Measurements from ENCODE around the gene TMEM126B. TPM values are rescaled to one million over a fixed set of nuclear protein-coding genes. Genes with fewer than 3 reads are reported as not detected.

TMEM126B gene
- total and polyA plus RNA-seq, 2 experiments from 2014 or later, result 39.5 to 98.2 TPM

GRCh38 chr11:85634747-85635146 lies 6.4 kb downstream of the TMEM126B start:
- Histone ChIP-seq H3K27ac (no peak overlapping the region), H3K4me3 (no peak overlapping the region), H3K4me1 (ENCODE audit: low read depth) (no peaks in the 10 kb centered on the region), H3K9me3 (ENCODE audit: low read depth) (no peaks in the 10 kb centered on the region), H3K27me3 (no peaks in the 10 kb centered on the region), H3K36me3 (peaks cover 16% of the 10 kb centered on the region)
- TF ChIP-seq CTCF (IDR thresholded peaks at IDR 0.05; ENCODE audit: low read depth, low read length), result no peak
- DNase-seq (ENCODE audit: low read depth in 1 of 2, low spot score in 1 of 2), result no peak

DNA sequence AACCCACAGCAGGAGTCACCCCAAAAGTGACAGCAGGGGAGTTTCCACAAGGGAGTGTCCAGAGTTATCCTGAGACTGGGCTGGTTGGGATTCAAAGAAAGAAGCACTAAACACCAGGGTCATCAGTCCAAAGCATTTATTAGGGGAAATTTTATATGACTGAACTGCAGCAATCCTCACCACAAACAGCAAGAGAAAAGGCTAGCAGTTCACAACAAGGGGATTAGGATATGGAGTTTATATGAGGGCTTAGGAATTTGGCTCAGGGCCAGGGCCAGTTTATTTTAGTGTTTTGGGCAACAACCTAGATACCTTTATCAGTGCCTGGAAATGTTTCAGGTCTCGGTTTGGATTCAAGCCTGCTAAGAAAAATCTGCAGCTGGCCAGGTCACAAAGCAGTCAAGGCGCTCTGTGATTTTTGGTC lies 14.8 kb downstream of the TMEM126B start:
- peak overlapping the region; percentile 13 for H3K27ac ChIP-seq
- H3K36me3 ChIP-seq, result no peaks in the 10 kb centered on the region
- H3K9me3 ChIP-seq (ENCODE audit: low read depth), result no peaks in the 10 kb centered on the region
- peak; percentile 62 to 76 for DNase-seq (ENCODE audit: low read depth in 1 of 2, low spot score in 1 of 2)
- no peaks in the 10 kb centered on the region for H3K27me3 ChIP-seq
- peaks cover 12% of the 10 kb centered on the region for H3K4me1 ChIP-seq (ENCODE audit: low read depth)
- no peak overlapping the region for H3K4me3 ChIP-seq
- no peak for TF ChIP-seq CTCF (IDR thresholded peaks at IDR 0.05; ENCODE audit: low read depth, low read length)

DNA sequence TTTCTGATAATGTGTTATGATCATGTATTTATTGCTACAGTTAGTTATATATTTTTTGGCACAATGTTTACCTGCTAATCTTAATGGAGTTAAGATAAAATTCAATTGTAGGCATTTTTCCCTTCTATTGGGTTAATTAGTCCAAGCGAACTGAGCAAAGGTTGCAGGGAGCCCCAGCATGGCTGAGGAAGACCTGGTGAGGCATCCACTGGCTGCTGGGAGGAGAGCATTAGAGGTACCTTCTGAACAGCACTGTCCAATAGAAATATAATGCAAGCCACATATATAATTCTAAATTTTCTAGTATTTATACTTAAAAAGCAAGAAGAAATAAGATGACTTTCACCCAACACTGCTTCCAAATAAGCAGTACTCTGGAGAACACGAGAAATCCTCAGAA lies 18.7 kb downstream of the TMEM126B start:
- TF ChIP-seq CTCF (IDR thresholded peaks at IDR 0.05; ENCODE audit: low read depth, low read length), result no peak
- peaks cover 12% of the 10 kb centered on the region for H3K4me1 ChIP-seq (ENCODE audit: low read depth)
- H3K4me3 ChIP-seq, result peak overlapping the region; percentile 52
- H3K27ac ChIP-seq, result peak overlapping the region; percentile 92
- no peaks in the 10 kb centered on the region for H3K36me3 ChIP-seq
- DNase-seq (ENCODE audit: low read depth in 1 of 2, low spot score in 1 of 2), result no peak
- H3K27me3 ChIP-seq, result no peaks in the 10 kb centered on the region
- no peaks in the 10 kb centered on the region for H3K9me3 ChIP-seq (ENCODE audit: low read depth)

DNA sequence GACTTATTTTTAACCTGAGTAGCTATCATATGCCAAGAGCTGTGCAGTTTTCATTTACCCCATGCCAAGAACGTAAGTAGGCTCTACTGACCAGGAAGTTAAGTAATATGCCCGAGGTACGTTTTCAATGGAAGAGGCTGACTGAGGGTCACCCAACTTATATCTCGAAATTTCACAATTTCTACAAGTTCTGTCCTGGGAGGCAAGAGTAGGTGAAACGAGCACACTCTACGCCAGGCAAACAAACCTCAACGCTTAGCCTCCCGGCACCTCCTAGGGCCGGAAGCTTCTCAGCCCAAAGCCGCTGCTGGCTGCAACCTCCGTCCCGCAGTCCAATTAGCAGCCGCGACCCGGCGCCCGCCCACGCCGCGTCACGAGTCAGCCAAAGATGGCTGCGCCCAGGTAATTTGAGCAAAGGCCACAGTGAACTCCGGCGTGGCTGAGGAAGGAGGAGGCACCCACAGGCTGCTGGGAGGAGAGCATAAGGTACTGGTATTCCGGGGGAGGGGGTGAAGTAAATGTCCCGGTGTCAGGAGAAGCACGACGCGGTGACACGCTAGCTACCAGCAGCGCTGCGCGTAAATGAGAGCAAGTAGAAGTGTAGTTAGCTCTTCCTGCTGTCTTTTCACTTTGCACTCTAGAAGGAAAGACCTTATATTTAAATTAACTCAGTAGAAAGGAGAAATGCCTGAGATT lies 19.4 kb downstream of the TMEM126B start, which contains the start of gene TMEM126A:
TMEM126A (plus strand) TSS at position 364 of the 696 bp plus-strand sequence. CDS start 2,289 bp downstream, outside the sequence.
- Histone ChIP-seq H3K4me3 (peak within 1 kb of the TSS; percentile 52), H3K36me3 (no peaks in the 10 kb centered on the region), H3K9me3 (ENCODE audit: low read depth) (no peaks in the 10 kb centered on the region), H3K4me1 (ENCODE audit: low read depth) (peaks cover 12% of the 10 kb centered on the region), H3K27me3 (no peaks in the 10 kb centered on the region), H3K27ac (peak within 1 kb of the TSS; percentile 92)
- TF ChIP-seq CTCF (IDR thresholded peaks at IDR 0.05; ENCODE audit: low read depth, low read length), result no peak
- DNase-seq (ENCODE audit: low read depth in 1 of 2, low spot score in 1 of 2), result peak; percentile 89 to 94

- H3K4me1 ChIP-seq (ENCODE audit: low read depth), result peaks cover 9% of the 10 kb centered on the region
- no peak overlapping the region for H3K27ac ChIP-seq
- H3K9me3 ChIP-seq (ENCODE audit: low read depth), result no peaks in the 10 kb centered on the region
- no peak for TF ChIP-seq CTCF (IDR thresholded peaks at IDR 0.05; ENCODE audit: low read depth, low read length)
- DNase-seq (ENCODE audit: low read depth in 1 of 2, low spot score in 1 of 2), result no peak
- no peaks in the 10 kb centered on the region for H3K27me3 ChIP-seq
- H3K4me3 ChIP-seq, result no peak overlapping the region
- H3K36me3 ChIP-seq, result peaks cover 13% of the 10 kb centered on the region
Observed at GRCh38 chr11:85651118-85651517, 22.7 kb downstream of the TMEM126B start.

Measured in cardiac muscle cell (in vitro differentiated cells and primary cell).